ENCODE data around the gene LAMA3.

LAMA3 gene

GRCh38 chr18:23645568-23646175 is 43.6 kb upstream of the LAMA3 start:
- TF ChIP-seq, protein P1, sequence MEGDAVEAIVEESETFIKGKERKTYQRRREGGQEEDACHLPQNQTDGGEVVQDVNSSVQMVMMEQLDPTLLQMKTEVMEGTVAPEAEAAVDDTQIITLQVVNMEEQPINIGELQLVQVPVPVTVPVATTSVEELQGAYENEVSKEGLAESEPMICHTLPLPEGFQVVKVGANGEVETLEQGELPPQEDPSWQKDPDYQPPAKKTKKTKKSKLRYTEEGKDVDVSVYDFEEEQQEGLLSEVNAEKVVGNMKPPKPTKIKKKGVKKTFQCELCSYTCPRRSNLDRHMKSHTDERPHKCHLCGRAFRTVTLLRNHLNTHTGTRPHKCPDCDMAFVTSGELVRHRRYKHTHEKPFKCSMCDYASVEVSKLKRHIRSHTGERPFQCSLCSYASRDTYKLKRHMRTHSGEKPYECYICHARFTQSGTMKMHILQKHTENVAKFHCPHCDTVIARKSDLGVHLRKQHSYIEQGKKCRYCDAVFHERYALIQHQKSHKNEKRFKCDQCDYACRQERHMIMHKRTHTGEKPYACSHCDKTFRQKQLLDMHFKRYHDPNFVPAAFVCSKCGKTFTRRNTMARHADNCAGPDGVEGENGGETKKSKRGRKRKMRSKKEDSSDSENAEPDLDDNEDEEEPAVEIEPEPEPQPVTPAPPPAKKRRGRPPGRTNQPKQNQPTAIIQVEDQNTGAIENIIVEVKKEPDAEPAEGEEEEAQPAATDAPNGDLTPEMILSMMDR (IDR thresholded peaks at IDR 0.05; ENCODE audit: control insufficient read depth, extremely low read depth, insufficient read depth) = no peak
- no peak for DNase-seq (ENCODE audit: low read depth)
- H3K4me3 ChIP-seq (ENCODE audit: low read depth, low read length) = no peak overlapping the region

- no peak for DNase-seq (ENCODE audit: low read depth)
- TF ChIP-seq, protein P1 (IDR thresholded peaks at IDR 0.05; ENCODE audit: control insufficient read depth, extremely low read depth, insufficient read depth) = no peak
- H3K4me3 ChIP-seq (ENCODE audit: low read depth, low read length) = no peak overlapping the region
These were observed 43.0 kb upstream of the LAMA3 start for GRCh38 chr18:23646282-23646681.

- H3K4me3 ChIP-seq (ENCODE audit: low read depth, low read length) = no peak overlapping the region
- no peak for DNase-seq (ENCODE audit: low read depth)
- TF ChIP-seq, protein P1 (IDR thresholded peaks at IDR 0.05; ENCODE audit: control insufficient read depth, extremely low read depth, insufficient read depth) = no peak
These were observed 40.8 kb upstream of the LAMA3 start for GRCh38 chr18:23648456-23648855.

DNA sequence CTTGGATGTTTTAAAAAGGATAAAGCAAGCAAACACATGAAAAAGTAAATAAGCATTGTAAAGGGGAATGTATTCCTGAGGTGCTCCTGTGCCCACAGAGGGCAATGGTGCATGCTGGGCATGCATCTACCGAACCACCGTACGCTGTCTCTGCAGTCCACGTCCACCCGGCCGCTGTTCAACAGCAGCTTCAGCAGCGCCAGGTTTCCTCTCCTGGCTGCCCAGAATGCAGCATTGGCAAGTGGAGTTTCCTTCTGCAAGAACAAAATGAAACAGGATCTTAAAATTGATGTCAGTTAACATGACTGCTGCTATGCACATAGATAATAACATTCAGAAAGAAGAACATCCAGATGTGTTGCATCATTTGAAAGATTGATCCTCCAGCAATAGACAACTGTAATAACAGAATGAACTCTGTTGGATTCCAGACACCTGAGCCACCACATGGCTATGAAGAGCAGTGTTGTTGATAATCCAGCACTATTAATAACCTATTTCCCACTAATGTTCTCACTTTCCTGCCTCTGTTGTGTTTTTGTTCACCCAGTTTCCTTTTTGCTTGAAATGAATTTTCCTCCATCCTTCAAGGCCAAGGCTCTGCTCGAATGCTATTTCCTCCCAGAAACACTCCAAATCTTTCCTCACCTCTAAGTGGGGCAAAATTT is 40.2 kb upstream of the LAMA3 start:
- no peak overlapping the region for H3K4me3 ChIP-seq (ENCODE audit: low read depth, low read length)
- DNase-seq (ENCODE audit: low read depth) = no peak
- TF ChIP-seq, protein P1 (IDR thresholded peaks at IDR 0.05; ENCODE audit: control insufficient read depth, extremely low read depth, insufficient read depth) = no peak

- TF ChIP-seq, protein P1 (IDR thresholded peaks at IDR 0.05; ENCODE audit: control insufficient read depth, extremely low read depth, insufficient read depth) = no peak
- H3K4me3 ChIP-seq (ENCODE audit: low read depth, low read length) = no peak overlapping the region
- no peak for DNase-seq (ENCODE audit: low read depth)
These were observed 38.0 kb upstream of the LAMA3 start for GRCh38 chr18:23650968-23651927.

GRCh38 chr18:23652232-23652631 is 37.0 kb upstream of the LAMA3 start:
- TF ChIP-seq, protein P1 (IDR thresholded peaks at IDR 0.05; ENCODE audit: control insufficient read depth, extremely low read depth, insufficient read depth) = no peak
- H3K4me3 ChIP-seq (ENCODE audit: low read depth, low read length) = no peak overlapping the region
- DNase-seq (ENCODE audit: low read depth) = no peak
